HCT116 (cell line): ENCODE measurements around the gene UBE2E2.

Experiments used
- EGR1 ChIP-seq: IDR thresholded peaks from 2 replicates; pipeline ENCODE4 v1.6.1; 2012; ENCODE audit warnings: low read depth
- EZH2phosphoT487 ChIP-seq: fragments of 200-600 bp; IDR thresholded peaks from 2 replicates; pipeline ENCODE4 v1.6.1; 2018; ENCODE audit warnings: antibody characterized with exemption, borderline replicate concordance
- RAD21 ChIP-seq: IDR thresholded peaks from 2 replicates; pipeline ENCODE4 v1.6.1; 2012; ENCODE audit warnings: low read depth, mild to moderate bottlenecking
- SIN3A ChIP-seq: IDR thresholded peaks from 2 replicates; pipeline ENCODE4 v1.6.1; 2012; ENCODE audit warnings: low read depth
- SP1 ChIP-seq: IDR thresholded peaks from 2 replicates; pipeline ENCODE4 v1.6.1; 2012; ENCODE audit warnings: low read depth
- TF ChIP-seq, protein P1 (sequence below), 3 experiments: fragments of 200-600 bp in 1 of 3; sonication (generic) in 1 of 3; IDR thresholded peaks in 2 of 3; conservative IDR thresholded peaks in 1 of 3; 2 replicates each; pipeline ENCODE4 v1.5.1; 2012 to 2017; ENCODE audit warnings: low read depth in 2 of 3, low read length in 2 of 3, antibody characterized with exemption in 1 of 3, borderline replicate concordance in 1 of 3, control low read depth in 1 of 3, mild to moderate bottlenecking in 1 of 3, mixed read lengths in 1 of 3, mixed run types in 1 of 3, moderate library complexity in 1 of 3; ENCODE audit not compliant: insufficient read depth in 1 of 3

GRCh38 chr3:23519314-23520208, 316.4 kb downstream of the UBE2E2 start:
- TF ChIP-seq EGR1 (no peak), RAD21 (no peak), SIN3A (no peak), SP1 (no peak), EZH2phosphoT487 (no peak)
- TF ChIP-seq, protein P1, sequence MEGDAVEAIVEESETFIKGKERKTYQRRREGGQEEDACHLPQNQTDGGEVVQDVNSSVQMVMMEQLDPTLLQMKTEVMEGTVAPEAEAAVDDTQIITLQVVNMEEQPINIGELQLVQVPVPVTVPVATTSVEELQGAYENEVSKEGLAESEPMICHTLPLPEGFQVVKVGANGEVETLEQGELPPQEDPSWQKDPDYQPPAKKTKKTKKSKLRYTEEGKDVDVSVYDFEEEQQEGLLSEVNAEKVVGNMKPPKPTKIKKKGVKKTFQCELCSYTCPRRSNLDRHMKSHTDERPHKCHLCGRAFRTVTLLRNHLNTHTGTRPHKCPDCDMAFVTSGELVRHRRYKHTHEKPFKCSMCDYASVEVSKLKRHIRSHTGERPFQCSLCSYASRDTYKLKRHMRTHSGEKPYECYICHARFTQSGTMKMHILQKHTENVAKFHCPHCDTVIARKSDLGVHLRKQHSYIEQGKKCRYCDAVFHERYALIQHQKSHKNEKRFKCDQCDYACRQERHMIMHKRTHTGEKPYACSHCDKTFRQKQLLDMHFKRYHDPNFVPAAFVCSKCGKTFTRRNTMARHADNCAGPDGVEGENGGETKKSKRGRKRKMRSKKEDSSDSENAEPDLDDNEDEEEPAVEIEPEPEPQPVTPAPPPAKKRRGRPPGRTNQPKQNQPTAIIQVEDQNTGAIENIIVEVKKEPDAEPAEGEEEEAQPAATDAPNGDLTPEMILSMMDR (IDR thresholded peaks at IDR 0.05 in 2 of 3, conservative IDR thresholded peaks at IDR 0.05 in 1 of 3; ENCODE audit: borderline replicate concordance in 1 of 3, insufficient read depth in 1 of 3, low read depth in 2 of 3, low read length in 2 of 3) = no peak
